Uterus (tissue), 4 donors: ENCODE measurements around the gene ATAD1. TPM values are rescaled to one million over a fixed set of nuclear protein-coding genes. Genes with fewer than 3 reads are reported as not detected.

Experiments used
- DNase-seq, 2 donors: peaks; one replicate each; pipeline ENCODE4 v3.0.0-alpha.2; 2019 to 2020
- H3K27ac ChIP-seq, 2 donors: fragments of 200-600 bp; sonication (generic); 1 replicate in 1 of 2; 2 replicates in 1 of 2; pipeline ENCODE4 v1.5.1; 2016 to 2018
- H3K27me3 ChIP-seq, 2 donors: fragments of 200-600 bp; sonication (generic); one replicate each; pipeline ENCODE4 v1.5.1; 2018 to 2019; ENCODE audit warnings: control low read depth in 1 of 2
- H3K36me3 ChIP-seq, 2 donors: fragments of 200-600 bp; sonication (generic); one replicate each; pipeline ENCODE4 v1.5.1; 2019; ENCODE audit warnings: control low read depth in 1 of 2
- H3K4me1 ChIP-seq, 2 donors: fragments of 200-600 bp; sonication (generic); one replicate each; pipeline ENCODE4 v1.5.1; 2018 to 2019; ENCODE audit warnings: control low read depth in 1 of 2
- H3K4me3 ChIP-seq, 2 donors: fragments of 200-600 bp; sonication (generic); 1 replicate in 1 of 2; 2 replicates in 1 of 2; pipeline ENCODE4 v1.5.1; 2018 to 2019; ENCODE audit warnings: mild to moderate bottlenecking in 1 of 2
- H3K9me3 ChIP-seq, 2 donors: fragments of 200-600 bp; sonication (generic); one replicate each; pipeline ENCODE4 v1.5.1; 2019; ENCODE audit warnings: control low read depth in 1 of 2
- CTCF ChIP-seq, 4 experiments: fragments of 200-600 bp in 2 of 4; fragments of 450-650 bp in 2 of 4; sonication (generic) in 2 of 4; IDR thresholded peaks; one replicate each; pipeline ENCODE4 v1.5.1; 2016 to 2019; ENCODE audit warnings: antibody characterized with exemption in 4 of 4, mild to moderate bottlenecking in 2 of 4, moderate library complexity in 1 of 4
- POLR2A ChIP-seq, 2 donors: fragments of 450-650 bp; IDR thresholded peaks; one replicate each; pipeline ENCODE4 v1.6.1; 2016; ENCODE audit warnings: antibody characterized with exemption in 2 of 2, mild to moderate bottlenecking in 1 of 2, moderate library complexity in 1 of 2
- intact Hi-C: fragments of 100-400 bp; cut with DNase I; formaldehyde crosslinking; loops from one replicate; pipeline ENCODE4 v1.15.1; 2023; ENCODE audit warnings: low total_unique reads
- total RNA-seq, 4 donors: library from RNA; depleted of rRNA in 3 of 4; stranded (reverse); fragments of >200 nt in 3 of 4; gene quantifications; one replicate each; pipeline versions ENCODE4 v1.1.0 to v1.2.4, GENCODE V29; 2014 to 2023
- donor health status: DM: yes; HTN: yes; CAD: no.

The ATAD1 gene
- total RNA-seq, 4 donors from 2014 or later = 13.8 to 69.9 (median 31.5) TPM

GRCh38 chr10:87765666-87766376, 52.2 kb downstream of the ATAD1 start:
- TF ChIP-seq POLR2A (IDR thresholded peaks at IDR 0.05) (no peak), CTCF (IDR thresholded peaks at IDR 0.05) (no peak)
- Histone ChIP-seq H3K36me3 (no peaks in the 10 kb centered on the region), H3K27ac (no peak overlapping the region), H3K4me3 (no peak overlapping the region), H3K9me3 (no peaks in the 10 kb centered on the region), H3K27me3 (no peaks in the 10 kb centered on the region), H3K4me1 (no peaks in the 10 kb centered on the region)
- intact Hi-C loops = no loop called here
- no peak for DNase-seq

DNA sequence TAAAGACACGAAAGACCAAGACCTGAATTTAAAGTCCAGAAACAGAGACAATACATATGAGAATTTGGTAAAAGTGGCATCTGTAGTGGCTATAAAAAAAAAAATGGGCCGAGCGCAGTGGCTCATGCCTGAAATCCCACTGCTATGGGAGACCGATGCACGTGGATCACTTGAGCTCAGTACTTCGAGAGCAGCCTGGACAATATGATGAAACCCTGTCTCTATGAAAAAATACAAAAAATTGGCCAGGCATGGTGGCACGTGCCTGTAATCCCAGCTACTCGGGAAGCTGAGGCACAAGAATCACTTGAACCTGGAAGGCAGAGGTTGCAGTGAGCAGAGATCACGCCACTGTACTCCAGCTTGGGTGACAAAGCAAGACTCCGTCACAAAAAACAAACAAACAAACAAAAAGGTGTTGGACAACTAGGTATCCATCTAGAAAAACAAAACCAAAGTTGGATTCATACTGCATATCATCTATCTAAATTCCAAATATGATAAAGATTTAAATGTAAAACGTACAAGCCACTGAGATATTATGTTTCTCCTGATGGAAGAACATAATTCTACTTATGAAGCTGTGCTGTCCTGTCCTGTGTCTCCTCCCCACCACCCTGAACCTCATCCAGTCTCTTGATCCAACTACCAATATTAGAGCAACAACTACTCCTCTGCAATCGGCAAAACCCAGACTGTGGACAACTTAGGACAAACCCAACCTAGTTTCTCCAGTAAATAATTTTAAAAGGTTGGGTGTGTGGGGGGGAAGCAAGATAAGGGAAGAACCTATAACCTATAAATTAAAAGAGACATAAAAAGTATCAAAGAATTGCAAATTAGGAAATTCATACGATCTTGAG, 53.7 kb downstream of the ATAD1 start:
- Histone ChIP-seq H3K27ac (no peak overlapping the region), H3K4me3 (no peak overlapping the region), H3K9me3 (no peaks in the 10 kb centered on the region), H3K36me3 (no peaks in the 10 kb centered on the region), H3K4me1 (no peaks in the 10 kb centered on the region), H3K27me3 (no peaks in the 10 kb centered on the region)
- no peak for TF ChIP-seq POLR2A (IDR thresholded peaks at IDR 0.05)
- no peak for TF ChIP-seq CTCF (IDR thresholded peaks at IDR 0.05)
- intact Hi-C loops = no loop called here
- no peak for DNase-seq

GRCh38 chr10:87763086-87763861, 54.8 kb downstream of the ATAD1 start:
- intact Hi-C loops = no loop called here
- DNase-seq = no peak
- no peaks in the 10 kb centered on the region for H3K9me3 ChIP-seq
- no peak overlapping the region for H3K4me3 ChIP-seq
- H3K27me3 ChIP-seq = no peaks in the 10 kb centered on the region
- TF ChIP-seq CTCF (IDR thresholded peaks at IDR 0.05) = no peak
- no peak for TF ChIP-seq POLR2A (IDR thresholded peaks at IDR 0.05)
- no peaks in the 10 kb centered on the region for H3K4me1 ChIP-seq
- no peaks in the 10 kb centered on the region for H3K36me3 ChIP-seq
- no peak overlapping the region for H3K27ac ChIP-seq

- TF ChIP-seq POLR2A (IDR thresholded peaks at IDR 0.05) = no peak
- no peak for TF ChIP-seq CTCF (IDR thresholded peaks at IDR 0.05)
- no peak for DNase-seq
- Histone ChIP-seq H3K36me3 (no peaks in the 10 kb centered on the region), H3K27me3 (no peaks in the 10 kb centered on the region), H3K4me3 (no peak overlapping the region), H3K27ac (no peak overlapping the region), H3K4me1 (no peaks in the 10 kb centered on the region), H3K9me3 (no peaks in the 10 kb centered on the region)
- intact Hi-C loops = no loop called here
Observed at GRCh38 chr10:87761892-87762291, 56.1 kb downstream of the ATAD1 start.
